Tibial nerve (tissue), 4 donors: Measurements from ENCODE around the gene POLR2B. TPM values are rescaled to one million over a fixed set of nuclear protein-coding genes. Genes with fewer than 3 reads are reported as not detected.
A peak's percentile ranks its signal among the peaks of the same experiment; 100 is the strongest.
"Not testable (repeated sequence)": the region's sequence is repeated elsewhere in the genome, so short reads cannot be mapped to it uniquely, and the experiment has no call there.

Experiments
- DNase-seq, 2 donors: peaks; one replicate each; pipeline ENCODE4 v3.0.0-alpha.2; 2019; ENCODE audit warnings: low spot score in 2 of 2
- H3K27ac ChIP-seq, 4 donors: fragments of 200-600 bp; sonication (generic) in 3 of 4; one replicate each; pipeline ENCODE4 v1.5.1; 2017 to 2019; ENCODE audit warnings: mild to moderate bottlenecking in 1 of 4
- H3K27me3 ChIP-seq, 2 donors: fragments of 200-600 bp; sonication (generic) in 1 of 2; one replicate each; pipeline versions ENCODE4 v1.5.1 to v1.6.0; 2017 to 2019
- H3K36me3 ChIP-seq, 3 donors: fragments of 200-600 bp; sonication (generic); one replicate each; pipeline ENCODE4 v1.5.1; 2018 to 2019
- H3K4me1 ChIP-seq, 4 donors: fragments of 200-600 bp; sonication (generic) in 3 of 4; one replicate each; pipeline ENCODE4 v1.5.1; 2017 to 2019
- H3K4me3 ChIP-seq, 4 donors: fragments of 200-600 bp; sonication (generic) in 3 of 4; one replicate each; pipeline ENCODE4 v1.5.1; 2017 to 2019; ENCODE audit warnings: mild to moderate bottlenecking in 1 of 4, moderate library complexity in 1 of 4
- H3K9me3 ChIP-seq, 4 donors: fragments of 200-600 bp; sonication (generic) in 3 of 4; one replicate each; pipeline ENCODE4 v1.5.1; 2017 to 2019
- EP300 ChIP-seq, 2 donors: sonication (generic); formaldehyde crosslinking; IDR thresholded peaks; one replicate each; pipeline ENCODE4 v1.6.1; 2017; ENCODE audit warnings: antibody characterized with exemption in 2 of 2, mild to moderate bottlenecking in 1 of 2
- POLR2A ChIP-seq, 2 donors: fragments of 450-650 bp; IDR thresholded peaks; one replicate each; pipeline ENCODE4 v1.6.1; 2017; ENCODE audit warnings: antibody characterized with exemption in 2 of 2, mild to moderate bottlenecking in 2 of 2, moderate library complexity in 2 of 2
- WGBS, 2 donors: methylation state at CpG; one replicate each; pipeline ENCODE4 v1.1.5; 2018; 5-methylcytosine and 5-hydroxymethylcytosine counted together
- total RNA-seq, 4 donors: library from RNA; depleted of rRNA; stranded (reverse); fragments of >200 nt; gene quantifications; one replicate each; pipeline ENCODE4 v1.1.0, GENCODE V29; 2016
- TF ChIP-seq, protein P1 (sequence below), 5 experiments: fragments of 200-600 bp in 3 of 5; fragments of 450-650 bp in 2 of 5; sonication (generic) in 3 of 5; IDR thresholded peaks; one replicate each; pipeline ENCODE4 v1.5.1; 2016 to 2019; ENCODE audit warnings: antibody characterized with exemption in 5 of 5, mild to moderate bottlenecking in 3 of 5, moderate library complexity in 2 of 5

Gene POLR2B
- total RNA-seq, 4 donors from 2014 or later, result 42.8 to 84.9 (median 70.9) TPM

DNA sequence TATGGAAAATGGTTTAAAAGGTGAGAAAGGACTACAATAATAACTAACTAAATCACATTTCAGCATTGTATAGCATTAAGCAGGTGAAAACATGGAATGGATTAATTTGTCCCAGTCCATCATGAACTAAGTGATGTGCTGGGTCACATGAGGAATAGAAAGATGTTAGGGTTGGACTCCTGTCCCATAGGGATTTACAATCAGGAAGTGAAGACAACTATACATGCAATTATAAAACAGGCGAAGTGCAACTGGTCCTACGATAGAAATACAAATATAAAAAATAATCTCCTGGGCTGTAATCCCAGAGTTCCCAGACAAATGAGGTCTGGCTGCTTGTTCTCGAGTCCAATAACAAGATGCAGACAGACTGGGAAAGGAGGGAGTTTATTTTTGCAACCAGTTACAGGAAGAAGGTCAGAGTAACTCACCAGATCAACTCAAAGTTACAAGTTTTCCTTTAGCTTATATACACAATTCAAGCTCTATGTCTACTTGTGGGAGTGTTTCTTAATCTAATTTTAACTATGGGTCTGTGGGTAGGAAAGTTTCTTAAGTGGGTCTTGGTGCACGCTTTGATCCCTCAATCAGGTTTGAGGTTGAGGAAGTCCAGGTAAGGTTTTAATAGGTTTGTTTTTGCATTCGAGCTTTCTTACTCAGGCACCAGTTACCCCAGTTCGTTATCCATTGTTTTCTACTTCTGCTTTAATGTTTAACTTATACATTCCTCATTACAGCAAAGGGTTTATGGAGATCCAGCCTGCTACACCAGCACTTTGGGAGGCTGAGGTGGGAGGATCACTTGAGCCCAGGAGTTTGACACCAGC, 81.4 kb downstream of the POLR2B start:
- H3K27ac ChIP-seq, result no peak overlapping the region
- no peak for DNase-seq
- peaks cover 0 to 52% (median 7%) of the 10 kb centered on the region in 4 donors for H3K4me1 ChIP-seq
- H3K36me3 ChIP-seq, result no peaks in the 10 kb centered on the region
- TF ChIP-seq EP300 (IDR thresholded peaks at IDR 0.05) (no peak), POLR2A (IDR thresholded peaks at IDR 0.05) (no peak)
- TF ChIP-seq, protein P1, sequence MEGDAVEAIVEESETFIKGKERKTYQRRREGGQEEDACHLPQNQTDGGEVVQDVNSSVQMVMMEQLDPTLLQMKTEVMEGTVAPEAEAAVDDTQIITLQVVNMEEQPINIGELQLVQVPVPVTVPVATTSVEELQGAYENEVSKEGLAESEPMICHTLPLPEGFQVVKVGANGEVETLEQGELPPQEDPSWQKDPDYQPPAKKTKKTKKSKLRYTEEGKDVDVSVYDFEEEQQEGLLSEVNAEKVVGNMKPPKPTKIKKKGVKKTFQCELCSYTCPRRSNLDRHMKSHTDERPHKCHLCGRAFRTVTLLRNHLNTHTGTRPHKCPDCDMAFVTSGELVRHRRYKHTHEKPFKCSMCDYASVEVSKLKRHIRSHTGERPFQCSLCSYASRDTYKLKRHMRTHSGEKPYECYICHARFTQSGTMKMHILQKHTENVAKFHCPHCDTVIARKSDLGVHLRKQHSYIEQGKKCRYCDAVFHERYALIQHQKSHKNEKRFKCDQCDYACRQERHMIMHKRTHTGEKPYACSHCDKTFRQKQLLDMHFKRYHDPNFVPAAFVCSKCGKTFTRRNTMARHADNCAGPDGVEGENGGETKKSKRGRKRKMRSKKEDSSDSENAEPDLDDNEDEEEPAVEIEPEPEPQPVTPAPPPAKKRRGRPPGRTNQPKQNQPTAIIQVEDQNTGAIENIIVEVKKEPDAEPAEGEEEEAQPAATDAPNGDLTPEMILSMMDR (IDR thresholded peaks at IDR 0.05), result no peak
- H3K9me3 ChIP-seq, result no peaks in the 10 kb centered on the region
- H3K4me3 ChIP-seq, result no peak overlapping the region
- 73 to 74% methylated on average over 6 of the region's 6 CpGs for WGBS, 2 donors
- no peaks in the 10 kb centered on the region for H3K27me3 ChIP-seq

DNA sequence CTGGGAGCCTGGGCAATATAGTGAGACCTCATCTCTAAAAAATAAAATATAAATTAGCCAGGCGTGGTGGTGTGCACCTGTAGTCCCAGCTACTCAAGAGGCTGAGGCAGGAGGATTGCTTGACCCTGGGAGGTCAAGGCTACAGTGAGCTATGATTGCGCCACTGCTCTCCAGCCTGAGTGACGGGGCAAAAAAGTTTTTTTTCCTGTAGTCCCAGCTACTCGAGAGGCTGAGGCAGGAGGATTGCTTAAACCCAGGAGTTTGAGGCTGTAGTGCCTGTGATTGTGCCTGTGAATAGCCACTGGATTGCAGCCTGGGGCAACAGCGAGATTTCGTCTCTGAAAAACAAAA, 82.0 kb downstream of the POLR2B start:
- not testable (repeated sequence) for H3K4me3 ChIP-seq, H3K9me3 ChIP-seq, H3K27me3 ChIP-seq, H3K36me3 ChIP-seq, DNase-seq
- Histone ChIP-seq H3K27ac (peak overlapping the region in 1 of 4 donors; percentile 29), H3K4me1 (peaks cover 0 to 57% (median 11%) of the 10 kb centered on the region in 4 donors)
- WGBS, 2 donors, result 86 to 88% methylated on average over 6 of the region's 6 CpGs

DNA sequence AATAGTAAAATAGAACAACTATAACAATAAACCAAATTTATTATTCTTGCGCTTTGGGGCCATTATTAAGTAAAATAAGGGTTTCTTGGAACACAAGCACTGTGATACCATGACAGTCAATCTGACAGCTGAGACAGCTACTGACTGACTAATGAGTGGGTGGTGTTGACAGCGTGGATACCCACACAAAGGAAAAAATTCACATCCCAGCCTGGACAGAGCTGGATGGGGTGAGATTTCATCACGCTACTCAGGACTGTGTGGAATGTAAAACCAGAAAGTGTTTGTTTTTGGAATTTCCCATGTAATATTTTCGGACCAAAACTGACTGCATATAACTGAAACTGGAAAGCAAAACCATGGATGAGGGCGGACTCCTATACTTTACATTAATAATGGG, 82.7 kb downstream of the POLR2B start:
- H3K27ac ChIP-seq, result peak overlapping the region in 2 of 4 donors; percentile 2 to 45
- no peak for DNase-seq
- 43 to 46% methylated on average over 5 of the region's 5 CpGs for WGBS, 2 donors
- H3K4me1 ChIP-seq, result peaks cover 0 to 64% (median 14%) of the 10 kb centered on the region in 4 donors
- H3K4me3 ChIP-seq, result no peak overlapping the region
- H3K36me3 ChIP-seq, result no peaks in the 10 kb centered on the region
- no peaks in the 10 kb centered on the region for H3K9me3 ChIP-seq
- H3K27me3 ChIP-seq, result no peaks in the 10 kb centered on the region
- no peak for TF ChIP-seq EP300 (IDR thresholded peaks at IDR 0.05)
- TF ChIP-seq, protein P1 (IDR thresholded peaks at IDR 0.05), result no peak

DNA sequence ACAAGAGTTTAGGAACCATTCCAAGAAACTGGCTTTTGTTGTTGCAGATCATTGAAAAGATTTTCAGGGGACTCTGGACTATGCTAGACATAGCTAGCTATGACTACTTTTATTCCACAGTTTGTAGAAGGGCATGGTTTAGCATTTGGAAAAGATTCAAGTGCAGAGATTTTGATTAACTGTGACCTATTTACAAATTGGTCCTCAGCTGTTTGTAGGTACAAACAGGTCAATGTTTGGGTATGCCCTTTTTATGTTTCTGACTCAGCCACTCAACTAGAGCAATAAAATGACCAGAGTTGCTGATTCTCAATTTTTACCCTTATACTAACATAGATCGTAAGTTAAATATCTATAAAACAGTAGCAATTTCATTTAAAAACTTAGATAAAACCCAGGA, 84.8 kb downstream of the POLR2B start:
- TF ChIP-seq, protein P1 (IDR thresholded peaks at IDR 0.05), result no peak
- no peak for TF ChIP-seq POLR2A (IDR thresholded peaks at IDR 0.05)
- TF ChIP-seq EP300 (IDR thresholded peaks at IDR 0.05), result no peak
- WGBS, 2 donors, result 89 to 94% methylated on average over 1 of the region's 1 CpG
- no peak for DNase-seq
- Histone ChIP-seq H3K27ac (peak overlapping the region in 2 of 4 donors; percentile 21 to 63), H3K27me3 (no peaks in the 10 kb centered on the region), H3K4me1 (peaks cover 0 to 66% (median 15%) of the 10 kb centered on the region in 4 donors), H3K9me3 (no peaks in the 10 kb centered on the region), H3K4me3 (no peak overlapping the region), H3K36me3 (no peaks in the 10 kb centered on the region)

DNA sequence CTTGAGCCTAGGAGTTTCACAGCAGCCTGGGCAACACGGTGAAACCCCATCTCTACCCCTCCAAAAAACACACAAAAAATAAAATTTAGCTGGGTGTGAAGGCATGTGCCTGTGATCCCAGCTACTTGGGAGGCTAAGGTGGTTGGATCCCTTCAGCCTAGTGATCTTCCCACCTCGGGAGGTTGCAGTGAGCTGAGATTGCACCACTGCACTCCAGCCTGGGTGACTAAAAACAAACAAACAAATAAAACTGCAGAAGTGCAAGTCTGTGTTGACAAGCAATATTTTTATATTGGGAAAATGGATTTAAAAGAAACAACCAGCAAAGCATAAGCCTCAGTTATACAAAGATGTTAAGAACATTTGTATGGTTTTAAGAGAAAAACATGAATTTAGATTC, 85.4 kb downstream of the POLR2B start:
- H3K9me3 ChIP-seq, result no peaks in the 10 kb centered on the region
- 49 to 64% methylated on average over 2 of the region's 2 CpGs for WGBS, 2 donors
- H3K36me3 ChIP-seq, result no peaks in the 10 kb centered on the region
- H3K27me3 ChIP-seq, result no peaks in the 10 kb centered on the region
- TF ChIP-seq POLR2A (IDR thresholded peaks at IDR 0.05) (no peak), EP300 (IDR thresholded peaks at IDR 0.05) (no peak)
- TF ChIP-seq, protein P1 (IDR thresholded peaks at IDR 0.05), result no peak
- H3K4me1 ChIP-seq, result peaks cover 0 to 72% (median 18%) of the 10 kb centered on the region in 4 donors
- no peak overlapping the region for H3K4me3 ChIP-seq
- no peak for DNase-seq
- H3K27ac ChIP-seq, result peak overlapping the region in 2 of 4 donors; percentile 21 to 63
